Stimulated activated naive B cell treated with anti-CD40 and anti-IgM and Interleukin-4, amounts not matched to agents 10 μg/mL and 1 μg/mL and 100 μg/mL, for 72 hours (primary cell): ENCODE results near the gene CARD10.

ENCODE experiments used
- ATAC-seq, 2 donors: fragments of 150-1000 bp; cut with Tn5 transposase; replicated peaks; 2 replicates each; pipeline ENCODE4 v1.10.0; 2021; ENCODE audit warnings: moderate library complexity in 1 of 2
- DNase-seq: peaks from one replicate; pipeline ENCODE4 v3.0.0; 2021
- H3K27ac Mint-ChIP-seq: one replicate; pipeline ENCODE4 v1.8.0; 2022; ENCODE audit warnings: mild to moderate bottlenecking, mixed read lengths
- H3K27me3 Mint-ChIP-seq, 2 donors: one replicate each; pipeline ENCODE4 v1.8.0; 2022; ENCODE audit warnings: mixed read lengths in 2 of 2
- H3K36me3 Mint-ChIP-seq, 2 donors: one replicate each; pipeline ENCODE4 v1.8.0; 2022; ENCODE audit warnings: mixed read lengths in 2 of 2, mild to moderate bottlenecking in 1 of 2
- H3K4me1 Mint-ChIP-seq, 2 donors: one replicate each; pipeline ENCODE4 v1.8.0; 2022; ENCODE audit warnings: mixed read lengths in 2 of 2, mild to moderate bottlenecking in 1 of 2
- H3K4me3 Mint-ChIP-seq, 2 donors: one replicate each; pipeline ENCODE4 v1.8.0; 2022; ENCODE audit warnings: mild to moderate bottlenecking in 2 of 2, mixed read lengths in 2 of 2, moderate library complexity in 1 of 2
- H3K9me3 Mint-ChIP-seq, 2 donors: one replicate each; pipeline ENCODE4 v1.8.0; 2022; ENCODE audit warnings: mixed read lengths in 2 of 2, mild to moderate bottlenecking in 1 of 2

The CARD10 gene

DNA sequence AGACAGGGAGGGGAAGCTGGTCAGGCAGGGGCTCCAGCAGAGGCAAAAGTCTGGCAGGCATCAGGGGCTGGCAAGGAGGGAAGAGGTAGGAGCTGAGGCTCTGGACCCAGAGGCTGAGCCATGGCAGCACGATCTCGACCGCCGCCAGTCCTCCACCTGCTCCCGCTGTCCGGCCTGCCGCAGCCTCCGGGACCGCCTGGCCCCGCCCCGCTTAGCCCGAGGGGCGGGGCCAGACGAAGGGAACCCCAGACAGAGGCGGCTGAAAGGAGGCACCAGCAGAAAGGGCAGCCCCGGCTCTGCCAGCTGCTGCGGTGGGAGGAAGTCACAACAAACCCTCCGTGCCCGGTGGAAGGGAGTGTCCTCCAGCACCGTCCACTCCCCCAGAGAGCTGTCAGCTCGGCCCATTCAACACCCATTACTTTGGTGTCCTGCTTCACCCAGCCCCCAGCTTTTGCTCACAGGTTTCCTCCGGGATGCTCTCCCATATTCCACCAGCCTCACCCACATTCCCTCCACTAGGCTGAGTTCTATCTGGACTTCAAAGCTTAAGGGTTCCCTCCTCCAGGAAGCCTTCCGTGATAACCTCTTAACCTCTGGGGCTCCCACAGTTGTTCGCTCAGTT is 32.9 kb downstream of the CARD10 start, which contains the start of gene MFNG:
Gene MFNG, minus strand, starts transcription at position 161 of the 622 bp plus-strand sequence. CDS start 207 bp downstream, outside the sequence.
- no peaks in the 10 kb centered on the region for H3K27me3 Mint-ChIP-seq
- H3K36me3 Mint-ChIP-seq: peaks cover 13 to 34% of the 10 kb centered on the region in 2 donors
- H3K4me1 Mint-ChIP-seq: peaks cover 46 to 50% of the 10 kb centered on the region in 2 donors
- DNase-seq: peak; percentile 80
- no peaks in the 10 kb centered on the region for H3K9me3 Mint-ChIP-seq
- peak within 1 kb of the TSS; percentile 98 for H3K27ac Mint-ChIP-seq
- peak; percentile 69 to 76 for ATAC-seq
- peak within 1 kb of the TSS; percentile 88 to 99 for H3K4me3 Mint-ChIP-seq

DNA sequence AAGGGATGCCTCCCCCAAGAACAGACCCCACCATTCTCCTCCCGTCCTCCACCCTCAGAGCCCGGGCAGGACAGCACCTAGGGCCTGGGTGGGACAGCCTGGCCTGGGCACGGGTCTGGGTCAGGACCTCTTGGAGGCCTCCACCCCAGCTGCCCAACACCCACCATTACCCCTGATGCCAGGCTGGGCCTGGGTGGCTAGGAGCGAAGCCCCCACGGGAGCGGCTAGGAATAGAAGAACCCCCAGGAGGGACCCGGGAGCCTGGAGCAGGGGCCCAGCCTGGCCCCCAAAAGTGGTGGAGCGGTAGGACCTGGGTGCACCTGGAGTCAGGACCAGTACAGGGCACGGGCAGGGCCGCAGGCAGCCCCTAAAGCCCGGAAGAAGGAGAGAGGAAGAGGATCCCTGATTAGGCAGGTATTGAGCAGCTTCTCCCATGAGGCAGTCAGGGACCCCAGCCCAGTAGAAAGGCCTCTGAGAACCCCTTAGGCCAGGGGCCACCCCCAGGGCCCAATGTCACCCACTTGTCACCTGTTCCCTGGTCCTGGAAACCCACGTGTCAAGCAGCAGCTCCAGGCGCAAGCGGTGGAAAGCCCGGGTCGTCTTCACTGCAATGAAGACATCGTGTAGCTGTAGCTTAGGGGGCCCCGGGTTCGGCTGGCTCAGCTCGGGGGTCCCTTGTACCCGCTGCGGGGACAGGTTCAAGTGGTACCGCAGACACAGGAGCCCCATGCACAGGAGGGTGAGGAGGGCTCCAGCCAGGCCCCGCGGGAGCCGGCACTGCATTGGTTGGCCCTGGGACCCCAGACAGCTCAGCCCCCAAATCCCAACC is 33.6 kb downstream of the CARD10 start:
- peaks cover 19 to 39% of the 10 kb centered on the region in 2 donors for H3K36me3 Mint-ChIP-seq
- DNase-seq (peak; percentile 24), ATAC-seq (peak; percentile 0 to 2)
- peaks cover 51 to 53% of the 10 kb centered on the region in 2 donors for H3K4me1 Mint-ChIP-seq
- H3K27me3 Mint-ChIP-seq: no peaks in the 10 kb centered on the region
- H3K9me3 Mint-ChIP-seq: no peaks in the 10 kb centered on the region
- H3K4me3 Mint-ChIP-seq: peak overlapping the region; percentile 88 to 99
- peak overlapping the region; percentile 98 for H3K27ac Mint-ChIP-seq

DNA sequence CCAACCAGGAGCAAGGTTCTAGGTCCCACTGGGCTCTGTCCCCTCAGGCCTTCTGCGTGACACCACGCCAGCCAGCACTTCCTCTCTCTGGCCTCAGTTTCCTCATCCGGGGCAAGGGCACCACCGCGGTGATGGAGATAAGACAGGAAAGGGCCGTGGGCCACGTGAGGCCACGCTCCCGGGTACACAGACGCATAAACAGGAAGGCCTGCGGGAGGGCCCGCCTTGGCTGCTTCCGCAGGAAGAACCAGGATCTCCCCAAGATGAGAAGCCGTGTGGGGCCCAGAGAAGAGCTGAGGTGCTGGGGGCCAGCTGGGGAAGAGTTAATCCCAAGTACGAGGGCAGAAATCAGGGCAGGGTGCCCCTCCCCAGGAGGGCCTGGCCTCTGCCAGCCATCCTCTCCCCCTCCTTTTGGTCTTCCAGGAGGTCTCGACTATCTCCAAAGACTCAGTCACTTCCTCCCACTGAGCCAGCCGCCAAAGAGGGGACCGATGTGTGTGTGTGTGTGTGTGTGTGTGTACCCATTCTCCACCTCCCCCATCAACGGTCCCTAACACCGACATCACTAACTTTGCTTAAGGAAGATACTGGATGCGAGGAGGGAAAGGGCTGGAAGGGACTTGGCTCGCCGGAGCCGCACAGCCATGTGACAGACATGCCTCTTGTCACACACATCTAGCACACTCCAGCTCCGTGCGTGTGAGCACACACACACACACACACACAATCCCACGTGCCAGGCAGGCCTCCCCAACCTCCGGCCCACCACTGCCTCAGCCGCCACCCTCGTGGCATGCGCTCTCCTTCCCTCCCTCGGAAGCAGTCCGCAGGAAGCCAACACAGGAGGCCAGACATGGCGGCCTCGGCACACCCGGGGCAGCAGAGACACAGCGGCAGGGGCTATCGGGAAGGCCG is 34.5 kb downstream of the CARD10 start:
- H3K4me3 Mint-ChIP-seq: peak overlapping the region; percentile 88 to 99
- no peaks in the 10 kb centered on the region for H3K9me3 Mint-ChIP-seq
- ATAC-seq: peak; percentile 60 to 63
- peak; percentile 83 for DNase-seq
- H3K27me3 Mint-ChIP-seq: no peaks in the 10 kb centered on the region
- peaks cover 19 to 43% of the 10 kb centered on the region in 2 donors for H3K36me3 Mint-ChIP-seq
- peak overlapping the region; percentile 98 for H3K27ac Mint-ChIP-seq
- peaks cover 47 to 53% of the 10 kb centered on the region in 2 donors for H3K4me1 Mint-ChIP-seq

DNA sequence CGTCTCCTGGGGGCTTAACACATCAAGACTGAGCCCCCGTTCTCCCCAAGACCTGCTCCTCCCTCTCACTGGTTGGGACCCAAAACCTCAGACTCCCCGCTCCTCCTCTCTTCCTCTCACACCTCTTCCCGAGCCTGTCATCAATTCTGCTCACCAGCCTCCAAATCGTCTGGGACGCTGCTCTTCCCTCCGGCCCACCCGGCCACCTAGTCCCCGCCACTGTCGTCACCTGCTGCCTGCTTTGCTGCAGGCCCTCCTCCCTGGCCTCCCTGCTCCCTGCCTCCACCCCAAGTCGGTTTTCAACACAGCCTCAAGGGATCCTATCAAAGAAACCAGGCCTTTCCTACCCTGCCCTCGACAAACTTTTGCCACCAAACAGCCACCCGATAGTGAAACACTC is 36.2 kb downstream of the CARD10 start:
- H3K4me3 Mint-ChIP-seq: peak overlapping the region; percentile 88 to 99
- peak overlapping the region; percentile 98 for H3K27ac Mint-ChIP-seq
- DNase-seq: no peak
- peaks cover 40 to 49% of the 10 kb centered on the region in 2 donors for H3K4me1 Mint-ChIP-seq
- H3K9me3 Mint-ChIP-seq: no peaks in the 10 kb centered on the region
- no peaks in the 10 kb centered on the region for H3K27me3 Mint-ChIP-seq
- ATAC-seq: no peak
- H3K36me3 Mint-ChIP-seq: peaks cover 25 to 52% of the 10 kb centered on the region in 2 donors

DNA sequence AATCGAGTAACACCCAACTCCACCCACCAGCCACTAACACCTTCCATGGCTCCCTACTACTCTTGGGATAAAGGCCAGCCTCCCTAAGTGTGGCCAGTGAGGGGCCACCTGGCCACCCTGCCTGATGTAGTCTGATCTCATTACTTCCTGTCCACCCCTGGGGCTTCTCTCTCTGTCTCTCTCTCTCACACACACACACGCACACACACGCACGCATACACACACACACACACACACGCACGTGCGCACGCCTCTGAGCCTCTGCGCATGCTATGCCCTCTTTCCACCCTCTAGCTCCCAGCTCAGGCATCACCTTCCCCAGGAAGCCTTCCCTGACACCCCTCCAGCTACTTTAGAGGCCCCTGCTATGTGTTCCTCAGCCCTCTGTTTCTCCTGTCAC is 37.0 kb downstream of the CARD10 start:
- H3K36me3 Mint-ChIP-seq: peaks cover 26 to 53% of the 10 kb centered on the region in 2 donors
- no peak overlapping the region for H3K4me3 Mint-ChIP-seq
- H3K9me3 Mint-ChIP-seq: no peaks in the 10 kb centered on the region
- peaks cover 35 to 41% of the 10 kb centered on the region in 2 donors for H3K4me1 Mint-ChIP-seq
- peak overlapping the region; percentile 48 for H3K27ac Mint-ChIP-seq
- no peak for DNase-seq
- no peaks in the 10 kb centered on the region for H3K27me3 Mint-ChIP-seq
- ATAC-seq: no peak

- DNase-seq (no peak), ATAC-seq (no peak)
- H3K36me3 Mint-ChIP-seq: peaks cover 30 to 59% of the 10 kb centered on the region in 2 donors
- H3K27ac Mint-ChIP-seq: peak overlapping the region; percentile 92
- H3K27me3 Mint-ChIP-seq: no peaks in the 10 kb centered on the region
- no peak overlapping the region for H3K4me3 Mint-ChIP-seq
- H3K4me1 Mint-ChIP-seq: peaks cover 26 to 32% of the 10 kb centered on the region in 2 donors
- no peaks in the 10 kb centered on the region for H3K9me3 Mint-ChIP-seq
Observed at GRCh38 chr22:37481347-37481907, 37.8 kb downstream of the CARD10 start.

DNA sequence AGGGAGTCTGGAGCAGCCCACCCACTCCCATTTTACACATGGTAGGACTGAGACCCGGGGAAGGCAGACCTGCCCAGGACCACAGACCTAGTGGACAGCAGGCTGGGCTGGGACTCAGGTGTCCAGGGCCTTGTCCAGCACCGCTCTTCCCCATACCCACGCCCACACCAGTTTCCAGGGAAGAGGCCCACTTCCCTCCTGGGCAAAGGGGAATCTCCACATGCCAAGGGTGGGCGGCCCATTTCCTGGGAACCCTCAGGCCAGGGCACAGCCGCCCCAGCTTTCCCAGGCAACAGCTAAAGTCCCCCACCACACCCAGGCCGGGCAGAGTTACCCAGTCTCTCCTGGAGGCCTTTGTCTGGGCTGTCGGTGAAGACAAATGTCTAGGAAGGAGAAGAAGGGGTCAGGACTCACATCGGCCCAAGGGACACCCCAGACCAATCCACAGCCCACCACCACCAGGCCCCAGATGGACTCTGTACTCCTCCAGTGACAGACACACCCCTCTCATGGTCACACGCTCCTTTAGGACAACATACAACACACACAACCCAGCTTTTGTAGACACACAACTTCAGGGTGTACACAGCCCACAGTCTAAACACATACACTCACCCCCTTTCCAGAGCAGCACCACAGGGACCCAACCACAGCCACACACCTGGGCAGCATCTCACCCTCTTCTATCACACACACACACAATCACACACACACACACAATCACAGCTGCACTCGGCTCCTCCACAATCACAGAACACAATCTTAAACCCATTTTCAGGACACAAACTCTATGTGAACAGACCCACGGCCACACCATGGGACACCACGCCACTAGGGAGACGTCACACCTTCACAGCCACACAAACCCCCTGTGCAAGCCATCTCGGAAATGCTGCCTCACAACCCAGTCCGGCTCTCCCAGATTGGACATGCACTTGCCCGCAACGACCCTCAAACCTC is 38.5 kb downstream of the CARD10 start:
- H3K4me1 Mint-ChIP-seq: peaks cover 25 to 31% of the 10 kb centered on the region in 2 donors

GRCh38 chr22:37479196-37479595 is 40.0 kb downstream of the CARD10 start:
- Mint-ChIP-seq H3K36me3 (peaks cover 34 to 61% of the 10 kb centered on the region in 2 donors), H3K4me3 (no peak overlapping the region), H3K27ac (no peak overlapping the region), H3K27me3 (no peaks in the 10 kb centered on the region), H3K9me3 (no peaks in the 10 kb centered on the region), H3K4me1 (peaks cover 25 to 31% of the 10 kb centered on the region in 2 donors)
- ATAC-seq (no peak), DNase-seq (no peak)

More for the DNA sequence above, 38.5 kb downstream of the CARD10 start:
- ATAC-seq: no peak
- Mint-ChIP-seq H3K36me3 (peaks cover 30 to 66% of the 10 kb centered on the region in 2 donors), H3K27ac (peak overlapping the region; percentile 1), H3K9me3 (no peaks in the 10 kb centered on the region), H3K4me3 (no peak overlapping the region), H3K27me3 (no peaks in the 10 kb centered on the region)
- DNase-seq: no peak

GRCh38 chr22:37476389-37477329 is 42.6 kb downstream of the CARD10 start:
- ATAC-seq: no peak
- Mint-ChIP-seq H3K36me3 (peaks cover 42 to 60% of the 10 kb centered on the region in 2 donors), H3K4me3 (no peak overlapping the region), H3K27me3 (no peaks in the 10 kb centered on the region), H3K9me3 (no peaks in the 10 kb centered on the region), H3K27ac (no peak overlapping the region), H3K4me1 (peaks cover 8 to 15% of the 10 kb centered on the region in 2 donors)
- DNase-seq: no peak

DNA sequence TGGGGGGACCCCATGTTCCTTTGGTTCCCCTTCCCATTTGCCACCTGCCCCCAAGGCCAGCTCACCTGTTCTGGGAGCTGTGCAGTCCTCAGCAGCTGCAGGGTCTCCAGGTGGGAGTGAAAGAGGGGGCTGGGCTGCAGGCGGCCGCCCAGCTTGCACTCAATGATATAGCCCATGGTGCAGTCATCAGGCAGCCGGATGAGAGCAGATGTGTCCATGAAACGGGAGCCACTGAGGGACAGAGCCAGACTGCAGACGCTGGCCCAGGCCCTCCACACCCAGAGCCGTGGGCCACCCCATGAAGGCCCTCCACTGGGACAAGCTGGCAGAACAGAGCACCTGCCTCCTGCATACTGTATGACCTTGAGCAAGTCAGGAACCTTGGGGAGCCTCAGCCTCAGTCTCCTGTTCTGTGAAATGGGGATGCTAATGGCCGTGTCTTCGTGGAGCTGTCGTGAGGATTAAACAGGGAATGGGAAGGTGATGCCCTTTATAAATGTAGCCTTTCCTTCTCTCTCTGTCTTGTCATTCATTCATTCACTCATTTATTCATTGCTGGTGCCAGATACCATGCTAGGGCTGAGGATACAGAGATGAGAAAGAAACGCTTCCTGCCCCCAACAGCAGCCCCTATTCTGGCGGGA is 44.6 kb downstream of the CARD10 start:
- peaks cover 7 to 15% of the 10 kb centered on the region in 2 donors for H3K4me1 Mint-ChIP-seq
- H3K36me3 Mint-ChIP-seq: peaks cover 57 to 69% of the 10 kb centered on the region in 2 donors
- no peak for DNase-seq
- H3K27ac Mint-ChIP-seq: no peak overlapping the region
- no peak overlapping the region for H3K4me3 Mint-ChIP-seq
- H3K9me3 Mint-ChIP-seq: no peaks in the 10 kb centered on the region
- no peak for ATAC-seq
- H3K27me3 Mint-ChIP-seq: no peaks in the 10 kb centered on the region

- Mint-ChIP-seq H3K27ac (no peak overlapping the region), H3K4me1 (peaks cover 7 to 15% of the 10 kb centered on the region in 2 donors), H3K36me3 (peaks cover 52 to 72% of the 10 kb centered on the region in 2 donors), H3K27me3 (no peaks in the 10 kb centered on the region), H3K4me3 (no peak overlapping the region), H3K9me3 (no peaks in the 10 kb centered on the region)
- ATAC-seq: no peak
- DNase-seq: no peak
Observed at GRCh38 chr22:37473437-37473946, 45.7 kb downstream of the CARD10 start.
